Activated naive CD4-positive, alpha-beta T cell treated with anti-CD3 and anti-CD28 coated beads, Interleukin-2, amount 50 U/mL, for 24 hours (primary cell): Measurements from ENCODE around the gene DNAJB11.
A peak's percentile ranks its signal among the peaks of the same experiment; 100 is the strongest.
"Not testable (repeated sequence)": the region's sequence is repeated elsewhere in the genome, so short reads cannot be mapped to it uniquely, and the experiment has no call there.

Source experiments
- H3K27ac Mint-ChIP-seq: one replicate; pipeline ENCODE4 v1.8.0; 2021; ENCODE audit warnings: mild to moderate bottlenecking, mixed read lengths
- H3K27me3 Mint-ChIP-seq: one replicate; pipeline ENCODE4 v1.8.0; 2021; ENCODE audit warnings: mixed read lengths
- H3K36me3 Mint-ChIP-seq: one replicate; pipeline ENCODE4 v1.8.0; 2021; ENCODE audit warnings: mixed read lengths
- H3K4me1 Mint-ChIP-seq: one replicate; pipeline ENCODE4 v1.8.0; 2021; ENCODE audit warnings: mixed read lengths
- H3K4me3 Mint-ChIP-seq: one replicate; pipeline ENCODE4 v1.8.0; 2021; ENCODE audit warnings: mild to moderate bottlenecking, mixed read lengths
- H3K9me3 Mint-ChIP-seq: one replicate; pipeline ENCODE4 v1.8.0; 2021; ENCODE audit warnings: mixed read lengths

Gene DNAJB11

DNA sequence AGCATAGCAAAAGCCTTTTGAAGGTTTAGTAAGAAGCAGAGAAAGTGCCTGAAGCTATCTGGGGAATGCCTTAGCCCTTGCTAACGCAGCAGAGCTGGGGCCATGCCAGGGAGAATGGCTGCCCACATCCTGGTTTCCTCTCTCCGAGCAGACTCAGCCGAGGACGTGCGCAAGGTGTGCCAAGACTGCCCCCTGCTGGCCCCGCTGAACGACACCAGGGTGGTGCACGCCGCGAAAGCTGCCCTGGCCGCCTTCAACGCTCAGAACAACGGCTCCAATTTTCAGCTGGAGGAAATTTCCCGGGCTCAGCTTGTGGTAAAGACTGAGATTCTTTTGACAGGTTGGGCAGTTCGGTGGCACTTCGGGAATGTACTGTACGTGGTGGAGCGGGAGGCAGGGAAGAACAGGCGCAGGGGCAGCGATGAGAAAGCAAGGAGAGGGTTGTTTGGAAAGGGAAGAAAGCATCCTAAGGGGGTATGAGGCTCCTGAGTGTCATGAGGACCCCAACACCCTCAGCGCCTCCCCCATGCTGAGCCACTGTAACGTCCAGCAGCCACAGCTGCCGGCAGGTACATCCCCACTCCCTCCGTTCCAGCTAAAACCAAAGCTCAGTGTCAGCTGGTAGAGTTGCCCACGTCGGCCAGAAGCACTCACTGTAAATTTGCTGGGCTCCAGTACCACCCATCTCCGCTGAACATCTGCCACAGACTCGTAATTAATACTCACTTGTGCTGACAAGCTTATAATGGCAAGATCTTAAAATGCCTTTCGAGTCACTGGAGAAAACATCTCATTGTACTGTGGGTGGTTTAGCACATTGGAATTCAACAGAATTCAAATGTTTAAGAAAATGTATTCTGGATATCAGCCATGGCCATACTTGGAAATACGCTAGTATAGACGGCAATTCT, 46.8 kb downstream of the DNAJB11 start:
- peak overlapping the region; percentile 69 for H3K27ac Mint-ChIP-seq
- H3K4me3 Mint-ChIP-seq = peak overlapping the region; percentile 68
- peaks cover 12% of the 10 kb centered on the region for H3K27me3 Mint-ChIP-seq
- H3K9me3 Mint-ChIP-seq = no peaks in the 10 kb centered on the region
- H3K36me3 Mint-ChIP-seq = no peaks in the 10 kb centered on the region
- H3K4me1 Mint-ChIP-seq = peaks cover 28% of the 10 kb centered on the region

DNA sequence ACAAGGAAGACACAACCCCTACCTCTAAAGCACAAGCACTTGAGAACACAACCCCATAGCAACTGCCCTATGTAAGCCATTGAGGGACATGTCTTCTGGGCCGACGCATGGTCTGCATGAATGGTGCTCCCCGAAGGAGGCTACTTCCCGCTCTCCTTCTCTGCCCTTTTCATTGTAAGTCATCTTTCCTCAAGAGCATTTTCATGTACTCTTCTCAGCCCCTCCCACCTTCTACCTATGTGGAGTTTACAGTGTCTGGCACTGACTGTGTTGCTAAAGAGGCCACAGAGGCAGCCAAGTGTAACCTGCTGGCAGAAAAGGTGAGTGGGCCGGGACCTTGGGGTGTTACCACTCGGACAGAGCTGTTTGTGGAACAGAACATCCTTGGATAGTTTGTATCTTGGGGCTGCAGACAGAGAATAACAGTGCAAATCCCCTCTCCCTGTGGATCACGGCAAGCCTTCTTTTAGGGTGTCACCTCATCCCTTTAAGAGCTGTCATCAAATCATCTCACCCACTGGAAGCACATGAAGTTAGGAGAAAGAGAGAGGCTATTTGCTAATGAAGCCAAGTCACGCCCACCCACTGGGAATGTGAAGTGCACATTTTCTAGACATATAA, 47.9 kb downstream of the DNAJB11 start:
- no peaks in the 10 kb centered on the region for H3K36me3 Mint-ChIP-seq
- H3K27me3 Mint-ChIP-seq = peaks cover 12% of the 10 kb centered on the region
- H3K4me3 Mint-ChIP-seq = no peak overlapping the region
- no peaks in the 10 kb centered on the region for H3K9me3 Mint-ChIP-seq
- H3K4me1 Mint-ChIP-seq = peaks cover 28% of the 10 kb centered on the region
- no peak overlapping the region for H3K27ac Mint-ChIP-seq

DNA sequence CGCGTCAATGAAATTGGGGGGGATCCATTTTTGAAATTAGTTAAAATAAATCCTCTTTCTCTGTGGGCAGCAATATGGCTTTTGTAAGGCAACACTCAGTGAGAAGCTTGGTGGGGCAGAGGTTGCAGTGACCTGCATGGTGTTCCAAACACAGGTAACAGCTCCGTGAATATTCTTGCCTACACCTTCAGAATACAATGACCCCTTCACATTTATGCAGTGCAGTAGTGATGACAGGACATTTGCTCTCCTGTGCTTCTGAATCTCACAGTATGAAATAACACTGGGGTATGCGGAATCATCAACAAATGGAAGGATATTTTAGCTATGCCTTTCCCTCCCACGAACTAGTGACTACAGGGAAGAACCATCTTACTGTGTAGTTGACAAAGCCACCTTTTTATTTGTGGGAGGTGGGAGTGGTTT, 49.3 kb downstream of the DNAJB11 start:
- H3K4me1 Mint-ChIP-seq = peaks cover 23% of the 10 kb centered on the region
- peaks cover 11% of the 10 kb centered on the region for H3K27me3 Mint-ChIP-seq
- H3K4me3 Mint-ChIP-seq = no peak overlapping the region
- no peaks in the 10 kb centered on the region for H3K9me3 Mint-ChIP-seq
- H3K27ac Mint-ChIP-seq = no peak overlapping the region
- no peaks in the 10 kb centered on the region for H3K36me3 Mint-ChIP-seq

DNA sequence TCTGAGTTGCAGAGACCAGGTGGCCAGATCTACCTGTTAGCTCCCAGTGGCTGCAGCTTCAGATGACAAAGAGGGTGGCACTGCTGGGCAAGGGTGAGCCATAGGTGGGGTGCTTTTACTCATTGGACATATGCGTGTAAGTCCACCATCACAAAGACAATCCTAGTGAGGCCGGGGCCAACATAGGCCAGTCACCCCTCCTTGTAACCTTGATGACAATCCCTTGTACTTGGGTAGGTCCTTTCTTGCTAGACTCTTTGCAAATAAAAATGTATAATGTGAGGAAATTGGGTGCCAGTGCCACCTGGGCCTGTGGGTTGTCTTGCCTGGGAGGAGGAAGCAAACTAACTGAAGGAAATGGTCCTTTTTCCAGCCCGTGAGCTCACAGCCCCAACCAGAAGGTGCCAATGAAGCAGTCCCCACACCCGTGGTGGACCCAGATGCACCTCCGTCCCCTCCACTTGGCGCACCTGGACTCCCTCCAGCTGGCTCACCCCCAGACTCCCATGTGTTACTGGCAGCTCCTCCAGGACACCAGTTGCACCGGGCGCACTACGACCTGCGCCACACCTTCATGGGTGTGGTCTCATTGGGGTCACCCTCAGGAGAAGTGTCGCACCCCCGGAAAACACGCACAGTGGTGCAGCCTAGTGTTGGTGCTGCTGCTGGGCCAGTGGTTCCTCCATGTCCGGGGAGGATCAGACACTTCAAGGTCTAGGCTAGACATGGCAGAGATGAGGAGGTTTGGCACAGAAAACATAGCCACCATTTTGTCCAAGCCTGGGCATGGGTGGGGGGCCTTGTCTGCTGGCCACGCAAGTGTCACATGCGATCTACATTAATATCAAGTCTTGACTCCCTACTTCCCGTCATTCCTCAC, 49.9 kb downstream of the DNAJB11 start:
- no peaks in the 10 kb centered on the region for H3K9me3 Mint-ChIP-seq
- peaks cover 9% of the 10 kb centered on the region for H3K27me3 Mint-ChIP-seq
- no peaks in the 10 kb centered on the region for H3K36me3 Mint-ChIP-seq
- H3K4me3 Mint-ChIP-seq = no peak overlapping the region
- H3K4me1 Mint-ChIP-seq = peaks cover 20% of the 10 kb centered on the region
- H3K27ac Mint-ChIP-seq = no peak overlapping the region

DNA sequence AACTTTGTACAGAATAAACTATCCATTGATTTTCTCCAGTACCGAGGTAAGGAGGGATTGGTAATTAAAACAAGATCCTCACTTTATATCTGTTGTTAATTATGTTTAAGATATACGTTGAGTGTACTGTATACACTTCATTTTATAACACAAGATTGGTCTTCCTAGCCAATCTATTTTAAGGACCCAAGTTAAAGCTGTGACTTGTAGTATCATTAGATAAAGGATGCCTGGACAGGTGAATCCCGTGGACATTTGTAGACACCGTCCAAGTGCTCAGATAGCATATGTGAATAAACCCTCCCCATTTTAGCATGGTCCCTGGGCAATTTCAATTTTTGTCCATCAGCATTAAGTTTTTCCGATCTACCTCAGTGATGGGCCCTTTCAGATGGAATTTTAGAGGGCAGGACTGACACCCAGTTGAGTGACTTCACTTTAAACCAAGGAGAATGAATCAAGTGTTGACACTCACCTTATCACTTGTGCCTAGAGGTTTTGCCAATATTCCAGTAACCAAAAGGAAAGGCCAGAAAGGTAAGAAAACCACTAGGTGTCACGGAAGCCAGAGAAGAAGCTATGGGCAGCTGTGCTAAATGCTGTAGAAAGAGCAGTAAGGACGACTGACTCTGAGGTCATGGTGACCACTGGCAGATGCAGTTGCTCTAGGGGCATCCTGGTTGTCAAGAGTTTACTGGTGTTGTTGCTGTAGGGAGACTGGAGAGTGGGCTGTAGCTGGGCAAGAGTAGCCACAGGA, 51.6 kb downstream of the DNAJB11 start:
- H3K9me3 Mint-ChIP-seq = no peaks in the 10 kb centered on the region
- H3K27ac Mint-ChIP-seq = no peak overlapping the region
- H3K36me3 Mint-ChIP-seq = no peaks in the 10 kb centered on the region
- H3K27me3 Mint-ChIP-seq = peaks cover 9% of the 10 kb centered on the region
- H3K4me3 Mint-ChIP-seq = no peak overlapping the region
- H3K4me1 Mint-ChIP-seq = peaks cover 11% of the 10 kb centered on the region

DNA sequence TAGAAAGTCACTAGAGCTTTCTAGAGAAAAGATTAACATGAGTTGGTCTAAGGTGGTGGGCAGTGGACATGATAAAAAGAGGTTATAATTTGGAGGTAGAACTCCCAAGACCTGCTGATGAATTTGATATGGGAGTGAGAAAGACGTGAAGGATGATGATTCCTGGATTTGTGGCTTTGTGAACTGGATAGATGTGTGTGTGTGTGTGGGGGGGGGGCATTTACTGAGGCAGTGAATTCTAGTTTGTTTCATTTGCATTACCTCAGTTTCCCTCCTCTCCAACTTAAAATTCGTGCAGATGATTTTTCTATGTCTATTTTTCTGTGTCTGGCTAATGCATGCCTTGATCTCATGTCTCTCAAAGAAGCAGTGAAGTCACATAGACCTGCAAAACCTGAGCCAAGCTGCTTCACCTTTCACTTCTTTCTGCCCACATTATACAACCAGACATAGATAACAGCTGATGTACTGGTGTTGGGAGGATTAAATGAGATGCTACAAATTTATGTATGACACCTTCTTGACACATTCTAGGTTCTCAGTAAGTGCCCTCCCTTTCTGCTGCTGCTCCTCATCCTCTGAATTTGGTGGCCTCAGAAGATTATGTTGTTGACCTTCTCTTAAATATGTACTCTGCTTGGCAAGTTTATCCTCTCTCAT, 52.3 kb downstream of the DNAJB11 start:
- no peak overlapping the region for H3K4me3 Mint-ChIP-seq
- peaks cover 4% of the 10 kb centered on the region for H3K4me1 Mint-ChIP-seq
- peaks cover 8% of the 10 kb centered on the region for H3K27me3 Mint-ChIP-seq
- H3K36me3 Mint-ChIP-seq = no peaks in the 10 kb centered on the region
- no peaks in the 10 kb centered on the region for H3K9me3 Mint-ChIP-seq
- no peak overlapping the region for H3K27ac Mint-ChIP-seq

DNA sequence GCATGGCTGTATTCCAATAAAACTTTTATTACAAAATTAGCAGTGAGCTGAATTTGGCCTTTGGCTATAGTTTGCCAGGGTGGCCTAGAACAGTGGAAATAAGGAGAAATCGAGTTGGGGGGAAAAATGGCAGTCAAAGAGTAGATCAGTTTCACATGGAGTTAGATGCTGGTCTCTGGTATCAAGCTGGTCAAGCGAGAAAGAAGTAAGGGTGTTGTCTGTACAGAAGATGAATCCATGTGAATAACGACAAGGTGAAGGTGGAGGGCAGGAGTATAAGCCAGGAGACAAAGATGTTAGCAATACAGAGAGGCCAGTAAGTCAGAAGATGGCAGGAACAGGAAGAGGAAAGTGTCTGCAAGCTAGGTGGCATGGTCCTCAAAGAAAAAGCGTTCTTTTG, 54.1 kb downstream of the DNAJB11 start:
- no peaks in the 10 kb centered on the region for H3K4me1 Mint-ChIP-seq
- no peaks in the 10 kb centered on the region for H3K36me3 Mint-ChIP-seq
- H3K27me3 Mint-ChIP-seq = no peaks in the 10 kb centered on the region
- no peak overlapping the region for H3K4me3 Mint-ChIP-seq
- H3K27ac Mint-ChIP-seq = no peak overlapping the region
- no peaks in the 10 kb centered on the region for H3K9me3 Mint-ChIP-seq

DNA sequence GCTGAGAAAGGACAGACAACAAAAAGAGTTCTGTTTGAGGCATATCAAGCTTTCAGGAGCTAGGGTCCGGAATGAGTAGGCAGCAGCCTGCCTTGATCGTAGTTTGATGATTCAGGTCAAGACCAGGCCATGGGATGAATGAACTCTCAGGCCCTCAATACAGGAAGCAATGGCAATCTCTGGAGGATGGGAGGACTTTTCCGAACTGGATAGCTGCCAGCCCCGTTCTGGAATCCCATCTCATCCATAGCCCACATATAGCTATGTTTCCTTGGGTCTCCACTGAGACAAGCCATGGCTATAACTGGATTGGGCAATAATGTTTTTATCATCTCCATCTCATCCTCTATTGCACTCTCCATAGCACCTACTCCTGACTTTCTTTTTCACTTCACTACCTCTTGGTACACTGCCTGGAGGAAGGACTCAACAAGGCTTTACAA, 55.1 kb downstream of the DNAJB11 start:
- peaks cover 2% of the 10 kb centered on the region for H3K27me3 Mint-ChIP-seq
- no peak overlapping the region for H3K4me3 Mint-ChIP-seq
- no peaks in the 10 kb centered on the region for H3K4me1 Mint-ChIP-seq
- no peaks in the 10 kb centered on the region for H3K36me3 Mint-ChIP-seq
- H3K9me3 Mint-ChIP-seq = no peaks in the 10 kb centered on the region
- no peak overlapping the region for H3K27ac Mint-ChIP-seq

DNA sequence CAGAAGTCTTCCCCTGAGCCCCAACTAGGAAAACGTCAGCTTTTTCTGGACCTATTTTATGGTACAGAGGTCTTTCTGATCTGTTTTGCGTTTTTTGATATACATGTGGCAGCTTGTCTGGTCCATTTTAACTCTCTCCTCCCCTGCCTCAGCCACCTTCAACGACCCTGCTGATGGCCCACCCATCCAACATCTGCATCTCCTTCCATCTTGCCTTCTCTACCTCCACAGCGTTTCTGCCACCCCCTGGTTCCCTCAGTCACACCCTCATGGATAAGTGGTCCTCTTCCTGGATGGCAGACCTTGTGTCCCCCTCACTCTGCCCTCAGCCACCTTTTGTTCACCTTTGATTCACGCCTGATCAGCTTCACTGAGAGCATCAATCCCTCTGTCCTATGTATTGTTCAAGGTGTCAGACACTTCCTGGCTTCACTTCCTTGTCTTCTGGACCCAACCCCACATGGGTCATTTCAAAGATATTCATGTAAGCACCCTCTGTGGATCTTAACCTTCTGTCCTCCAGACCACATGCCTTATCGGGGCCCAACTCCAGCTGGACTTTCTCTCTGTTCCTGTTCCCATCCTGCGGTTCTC, 55.8 kb downstream of the DNAJB11 start:
- Mint-ChIP-seq H3K4me3 (no peak overlapping the region), H3K27me3 (peaks cover 2% of the 10 kb centered on the region), H3K27ac (no peak overlapping the region), H3K36me3 (no peaks in the 10 kb centered on the region), H3K9me3 (no peaks in the 10 kb centered on the region), H3K4me1 (no peaks in the 10 kb centered on the region)

DNA sequence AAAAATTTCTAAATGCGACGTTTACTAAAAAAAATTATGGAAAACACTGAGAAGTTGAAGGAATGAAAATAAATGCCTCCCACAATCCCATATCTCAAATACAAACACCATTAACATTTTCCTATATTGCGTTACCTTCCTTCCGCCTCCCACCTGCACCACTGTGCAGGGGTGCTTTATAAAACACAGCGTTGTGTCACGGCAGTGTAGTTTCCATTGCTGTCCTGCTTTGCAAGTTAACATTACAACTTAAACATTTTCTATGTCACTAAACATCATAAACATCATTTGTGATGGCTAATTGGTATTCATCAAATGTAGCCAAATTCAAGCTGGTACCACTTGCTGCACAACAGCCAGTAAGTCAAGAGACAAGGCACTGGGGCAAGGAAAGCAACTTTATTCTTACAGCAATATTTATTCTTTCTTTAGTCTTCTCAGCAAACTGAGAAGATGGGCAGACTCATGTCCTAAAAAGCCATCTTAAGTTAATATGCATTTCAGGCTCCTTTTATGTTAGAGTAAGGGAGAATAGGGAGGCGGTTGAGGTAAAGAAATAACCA, 57.4 kb downstream of the DNAJB11 start:
- Mint-ChIP-seq H3K27me3 (peaks cover 2% of the 10 kb centered on the region), H3K27ac (no peak overlapping the region), H3K4me3 (no peak overlapping the region), H3K9me3 (no peaks in the 10 kb centered on the region), H3K36me3 (no peaks in the 10 kb centered on the region), H3K4me1 (no peaks in the 10 kb centered on the region)

DNA sequence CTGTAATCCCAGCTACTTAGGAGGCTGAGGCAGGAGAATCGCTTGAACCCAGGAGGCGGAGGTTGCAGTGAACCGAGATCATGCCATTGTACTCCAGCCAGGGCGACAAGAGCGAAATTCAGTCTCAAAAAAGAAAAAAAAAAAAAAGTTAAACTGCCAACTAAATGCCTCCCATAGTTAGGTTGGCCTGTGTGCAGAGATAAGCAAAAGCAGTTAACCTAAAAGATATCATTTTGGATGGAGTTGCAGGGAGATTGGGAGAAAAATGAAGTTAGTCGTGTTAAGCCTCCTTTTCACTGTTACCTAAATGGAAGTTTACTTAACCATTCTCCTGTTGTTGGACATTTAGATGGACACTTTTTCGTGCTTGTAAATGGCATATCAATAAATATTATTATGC, 58.2 kb downstream of the DNAJB11 start:
- Mint-ChIP-seq H3K36me3 (no peaks in the 10 kb centered on the region), H3K9me3 (no peaks in the 10 kb centered on the region), H3K27ac (no peak overlapping the region), H3K4me1 (no peaks in the 10 kb centered on the region), H3K27me3 (peaks cover 2% of the 10 kb centered on the region), H3K4me3 (no peak overlapping the region)

DNA sequence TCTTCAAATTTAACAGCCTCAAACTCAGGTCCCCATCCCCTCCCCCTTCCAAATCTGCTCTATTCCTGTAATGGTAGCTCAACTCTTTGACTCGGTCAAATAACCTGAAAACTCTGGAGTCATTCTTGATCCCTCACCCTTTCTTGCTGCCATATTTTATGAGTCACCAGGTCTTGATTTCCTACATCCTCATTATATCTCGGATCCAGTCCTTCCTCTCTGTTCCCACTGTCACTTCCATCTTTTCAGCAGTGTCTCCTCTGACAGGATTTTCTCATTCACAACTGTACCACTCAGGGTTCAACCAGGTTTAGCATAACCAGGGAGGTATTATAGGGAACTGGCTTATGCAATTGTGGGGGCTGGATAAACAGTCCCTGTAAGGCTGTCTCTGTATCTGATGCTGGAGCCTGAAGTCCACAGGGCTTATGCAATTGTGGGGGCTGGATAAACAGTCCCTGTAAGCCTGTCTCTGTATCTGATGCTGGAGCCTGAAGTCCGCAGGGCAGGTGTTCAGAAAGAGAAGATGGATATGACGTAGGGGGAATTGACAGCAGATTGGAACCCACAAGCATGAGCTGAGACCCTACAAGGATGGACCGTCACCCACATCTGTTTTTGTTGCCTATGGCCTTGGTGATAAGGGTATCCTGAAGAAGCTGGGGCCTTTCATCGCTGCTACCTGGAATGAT, 60.6 kb downstream of the DNAJB11 start:
- Mint-ChIP-seq H3K4me3 (no peak overlapping the region), H3K27ac (no peak overlapping the region), H3K36me3 (no peaks in the 10 kb centered on the region), H3K27me3 (peaks cover 2% of the 10 kb centered on the region), H3K9me3 (no peaks in the 10 kb centered on the region), H3K4me1 (no peaks in the 10 kb centered on the region)

DNA sequence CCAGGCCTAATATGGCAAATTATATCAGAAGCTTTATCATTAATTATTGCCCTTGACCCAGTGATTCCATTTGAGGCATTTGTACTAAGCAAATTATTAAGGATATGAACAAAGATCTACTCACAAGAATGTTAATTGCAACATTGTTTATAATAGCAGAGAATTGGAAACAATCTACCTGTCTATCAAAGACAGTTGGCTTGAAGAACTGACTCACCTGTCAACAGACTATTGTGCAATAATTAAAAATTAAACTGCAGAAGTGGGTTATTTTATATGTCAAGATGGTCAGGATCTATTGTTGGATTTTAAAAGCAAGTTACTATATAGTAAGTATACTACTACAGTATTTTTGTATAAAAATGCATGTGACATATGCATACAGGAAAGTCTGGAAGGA, 63.0 kb downstream of the DNAJB11 start:
- peaks cover 5% of the 10 kb centered on the region for H3K27me3 Mint-ChIP-seq
- no peaks in the 10 kb centered on the region for H3K9me3 Mint-ChIP-seq
- no peaks in the 10 kb centered on the region for H3K4me1 Mint-ChIP-seq
- no peaks in the 10 kb centered on the region for H3K36me3 Mint-ChIP-seq
- no peak overlapping the region for H3K27ac Mint-ChIP-seq
- no peak overlapping the region for H3K4me3 Mint-ChIP-seq

DNA sequence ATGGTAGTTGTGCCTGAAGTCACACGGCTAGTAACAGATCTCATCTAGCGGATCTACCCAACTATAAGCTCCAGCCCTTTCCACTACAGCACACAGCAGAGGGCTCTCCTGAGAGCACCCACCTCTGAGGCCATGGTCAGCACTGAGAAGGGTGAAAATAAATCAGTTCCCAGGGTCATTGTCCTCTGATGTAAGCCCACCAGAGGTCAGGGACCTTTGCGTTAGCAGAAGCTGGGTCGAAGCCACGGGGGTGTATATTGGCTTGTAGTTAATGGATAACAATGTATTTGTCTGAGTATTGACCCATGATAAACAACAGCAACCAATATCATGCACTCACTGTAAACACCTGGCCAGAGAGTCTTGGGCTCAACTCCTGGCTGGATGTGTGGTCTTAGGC, 63.7 kb downstream of the DNAJB11 start:
- not testable (repeated sequence) for H3K27ac Mint-ChIP-seq, H3K36me3 Mint-ChIP-seq, H3K4me3 Mint-ChIP-seq, H3K27me3 Mint-ChIP-seq, H3K4me1 Mint-ChIP-seq, H3K9me3 Mint-ChIP-seq
